AG04450 (cell line): ENCODE measurements around the gene CEBPG. TPM values are rescaled to one million over a fixed set of nuclear protein-coding genes. Genes with fewer than 3 reads are reported as not detected.

Experiments
- CTCF ChIA-PET: fragments of 300-600, 350-600 bp; formaldehyde crosslinking; extraction: SDS; loops from one replicate; lab custom pipeline; 2022; ENCODE audit warnings: antibody characterized with exemption, inconsistent platforms; lab: Charles Lee
- POLR2A ChIA-PET: fragments of 350-600 bp; formaldehyde crosslinking; extraction: SDS; loops from one replicate; lab custom pipeline; 2021; ENCODE audit warnings: antibody characterized with exemption, inconsistent platforms; lab: Yijun Ruan, JAX
- DNase-seq: peaks from one replicate; pipeline ENCODE4 v3.0.0-alpha.2; 2011; ENCODE audit warnings: low read depth, low spot score
- H3K27ac ChIP-seq: one replicate; pipeline ENCODE4 v1.5.1; 2012; ENCODE audit warnings: low read depth, low read length, control low read depth
- H3K27me3 ChIP-seq: one replicate; pipeline ENCODE4 v1.6.0; 2012; ENCODE audit warnings: low read length; ENCODE audit not compliant: control insufficient read depth, insufficient read depth
- H3K4me3 ChIP-seq: 2 replicates; pipeline ENCODE4 v1.5.1; 2011; ENCODE audit warnings: mild to moderate bottlenecking, low read depth, low read length, control low read depth
- H3K9me3 ChIP-seq: 2 replicates; pipeline ENCODE4 v1.5.1; 2012; ENCODE audit warnings: low read length; ENCODE audit not compliant: control insufficient read depth, insufficient read depth
- CTCF ChIP-seq: IDR thresholded peaks from 2 replicates; pipeline ENCODE4 v1.5.1; 2011; ENCODE audit warnings: low read depth, low read length, control low read depth, inconsistent platforms
- polyA plus RNA-seq: library from polyadenylated mRNA; depleted of rRNA; stranded (reverse); fragments of >200 nt; gene quantifications from 2 replicates; pipeline ENCODE4 v1.2.3, GENCODE V29; 2011

The CEBPG gene
- polyA plus RNA-seq, 1 experiment, result 31.6 TPM

DNA sequence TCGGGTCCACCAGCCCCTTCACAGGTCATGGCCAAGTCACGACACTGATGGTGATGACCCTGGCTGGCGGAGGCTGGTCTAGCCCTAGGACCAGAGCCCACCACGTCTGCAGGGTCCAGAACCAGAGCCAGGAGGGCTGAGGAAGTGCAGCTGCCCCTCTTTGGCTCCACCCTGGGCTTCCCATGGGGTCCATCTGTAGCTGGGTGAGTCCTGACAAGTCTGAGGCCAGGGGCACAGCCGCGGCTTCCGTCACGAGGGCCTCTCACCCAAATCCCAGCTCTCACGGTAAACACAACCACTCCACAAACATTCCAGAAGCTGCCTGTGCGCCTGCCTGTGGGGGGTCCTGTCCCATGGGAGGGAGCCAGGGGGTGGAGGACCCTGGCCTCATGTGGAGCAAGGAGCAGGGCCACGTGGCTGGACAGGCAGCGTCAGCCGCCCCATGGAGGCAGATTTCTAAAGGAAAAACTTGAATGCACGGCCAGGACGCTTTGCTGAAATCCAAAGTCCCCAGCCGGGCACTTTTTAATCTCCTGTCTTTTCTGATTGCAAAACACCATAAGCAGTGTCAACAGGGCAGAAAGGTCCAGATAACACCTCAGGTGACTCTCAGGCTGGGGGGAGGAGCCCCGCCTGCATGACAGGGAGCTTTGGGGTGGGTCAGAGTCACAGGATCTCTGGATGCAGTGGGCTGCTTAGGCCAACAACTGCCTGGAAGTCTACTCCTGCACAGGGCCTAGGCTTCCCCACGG is 29.9 kb downstream of the CEBPG start:
- no peak for TF ChIP-seq CTCF
- H3K9me3 ChIP-seq, result no peaks in the 10 kb centered on the region
- no peak for DNase-seq
- no peak overlapping the region for H3K4me3 ChIP-seq
- no peak overlapping the region for H3K27ac ChIP-seq
- no peaks in the 10 kb centered on the region for H3K27me3 ChIP-seq
- CTCF ChIA-PET, result interaction anchor here (4.0 to 6.3 kb wide), 2 partner anchors 161 to 166 kb away, joined by 45 to 54 read pairs; no protein-coding TSS in a partner anchor
- POLR2A ChIA-PET, result no interaction called here

DNA sequence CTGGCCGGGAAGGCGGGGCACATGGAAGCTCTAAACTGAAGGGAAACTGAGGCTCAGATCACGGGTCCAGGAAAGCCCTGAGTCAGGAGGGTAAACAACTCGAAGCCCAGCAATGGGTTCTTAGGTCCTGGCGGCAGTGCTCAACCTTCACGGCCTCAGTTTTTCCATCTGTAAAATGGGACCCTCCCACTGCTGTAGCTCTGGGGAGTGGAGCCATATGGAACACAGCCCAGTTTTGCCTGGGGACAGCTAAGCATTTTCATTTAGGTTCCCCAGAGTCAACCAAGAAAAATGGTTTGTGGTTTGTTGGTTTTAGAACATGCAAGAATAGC is 30.4 kb downstream of the CEBPG start:
- TF ChIP-seq CTCF, result no peak
- no peak overlapping the region for H3K4me3 ChIP-seq
- H3K27me3 ChIP-seq, result no peaks in the 10 kb centered on the region
- CTCF ChIA-PET, result interaction anchor here (4.0 to 6.3 kb wide), 2 partner anchors 161 to 167 kb away, joined by 45 to 54 read pairs; no protein-coding TSS in a partner anchor
- no peak for DNase-seq
- no peaks in the 10 kb centered on the region for H3K9me3 ChIP-seq
- no peak overlapping the region for H3K27ac ChIP-seq
- POLR2A ChIA-PET, result no interaction called here

DNA sequence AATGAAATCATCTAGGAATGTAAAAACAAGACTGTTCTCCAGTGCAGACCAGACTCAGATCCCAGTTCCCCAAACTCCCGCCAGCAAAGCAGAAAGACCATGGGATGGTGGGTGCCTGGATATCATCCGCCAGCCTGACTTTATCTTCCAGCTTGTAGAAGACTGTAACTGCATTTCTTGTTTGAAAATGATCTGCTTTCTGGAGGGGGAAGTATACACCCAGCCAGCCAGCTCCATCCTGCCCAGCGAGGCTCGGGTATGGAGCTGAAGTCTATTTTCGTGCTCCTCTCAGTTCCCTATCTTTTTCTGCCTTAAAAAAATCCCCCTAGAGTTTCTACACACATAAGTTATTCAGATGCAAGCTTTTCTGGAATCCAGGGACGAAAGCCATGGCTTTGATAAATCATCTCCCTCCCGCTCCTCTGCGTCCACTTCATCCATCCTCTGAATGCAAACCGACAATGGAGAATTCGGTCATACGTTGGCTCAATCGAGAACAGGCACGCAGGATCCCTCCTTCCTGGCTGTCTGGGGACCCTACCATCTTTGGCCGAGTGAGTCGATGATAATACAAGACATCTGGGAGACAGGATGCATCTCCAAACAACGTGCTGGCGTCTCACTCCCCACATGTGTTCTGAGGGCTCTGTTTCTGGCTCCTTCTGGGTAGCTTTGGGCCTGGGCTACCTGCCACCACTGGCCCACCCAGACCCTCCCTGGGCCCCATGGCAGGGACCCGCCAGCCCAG is 31.2 kb downstream of the CEBPG start:
- Histone ChIP-seq H3K9me3 (no peaks in the 10 kb centered on the region), H3K27me3 (no peaks in the 10 kb centered on the region), H3K4me3 (no peak overlapping the region), H3K27ac (no peak overlapping the region)
- POLR2A ChIA-PET, result no interaction called here
- TF ChIP-seq CTCF, result no peak
- CTCF ChIA-PET, result interaction anchor here (0.8 to 6.3 kb wide), 5 partner anchors 11 to 168 kb away, joined by 3 to 54 read pairs (median 7); no protein-coding TSS in a partner anchor
- no peak for DNase-seq

DNA sequence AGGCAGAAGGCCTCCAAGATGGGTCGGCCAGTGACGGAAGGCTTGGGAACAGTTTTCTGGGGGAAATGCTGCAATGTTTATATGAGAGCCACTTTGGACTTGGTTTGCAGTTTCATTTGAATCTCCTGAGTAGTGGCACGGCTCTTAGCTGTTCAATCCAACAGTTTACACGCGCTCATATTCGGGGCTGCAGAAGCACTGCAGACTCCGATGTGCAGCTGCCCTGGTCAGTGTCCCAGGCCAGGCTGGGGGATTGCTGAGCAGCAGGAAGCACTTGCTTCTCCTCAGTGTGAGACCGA is 31.7 kb downstream of the CEBPG start:
- H3K27ac ChIP-seq, result no peak overlapping the region
- H3K4me3 ChIP-seq, result no peak overlapping the region
- ChIA-PET CTCF (interaction anchor here (0.8 to 6.3 kb wide), 6 partner anchors 11 to 221 kb away, joined by 3 to 54 read pairs (median 6); no protein-coding TSS in a partner anchor), POLR2A (no interaction called here)
- H3K27me3 ChIP-seq, result no peaks in the 10 kb centered on the region
- no peak for DNase-seq
- no peak for TF ChIP-seq CTCF
- no peaks in the 10 kb centered on the region for H3K9me3 ChIP-seq
